ENCODE results near the gene AFF1.
"Not testable (repeated sequence)": the region's sequence is repeated elsewhere in the genome, so short reads cannot be mapped to it uniquely, and the experiment has no call there.

DNA sequence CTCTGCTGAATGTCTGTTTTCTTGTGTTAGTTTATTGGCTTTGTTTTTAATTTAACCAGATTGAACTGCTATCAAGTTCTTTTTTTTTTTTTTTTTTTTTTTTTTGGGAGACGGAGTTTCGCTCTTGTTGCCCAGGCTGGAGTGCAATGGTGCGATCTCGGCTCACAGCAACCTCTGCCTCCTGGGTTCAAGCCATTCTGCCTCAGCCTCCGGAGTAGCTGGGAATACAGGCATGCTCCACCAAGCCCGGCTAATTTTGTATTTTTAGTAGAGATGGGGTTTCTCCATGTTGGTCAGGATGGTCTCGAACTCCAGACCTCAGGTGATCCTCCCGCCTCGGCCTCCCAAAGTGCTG, 78.1 kb downstream of the AFF1 start:
- not testable (repeated sequence) for TF ChIP-seq POLR2A (IDR thresholded peaks at IDR 0.05)
- TF ChIP-seq, protein P1, sequence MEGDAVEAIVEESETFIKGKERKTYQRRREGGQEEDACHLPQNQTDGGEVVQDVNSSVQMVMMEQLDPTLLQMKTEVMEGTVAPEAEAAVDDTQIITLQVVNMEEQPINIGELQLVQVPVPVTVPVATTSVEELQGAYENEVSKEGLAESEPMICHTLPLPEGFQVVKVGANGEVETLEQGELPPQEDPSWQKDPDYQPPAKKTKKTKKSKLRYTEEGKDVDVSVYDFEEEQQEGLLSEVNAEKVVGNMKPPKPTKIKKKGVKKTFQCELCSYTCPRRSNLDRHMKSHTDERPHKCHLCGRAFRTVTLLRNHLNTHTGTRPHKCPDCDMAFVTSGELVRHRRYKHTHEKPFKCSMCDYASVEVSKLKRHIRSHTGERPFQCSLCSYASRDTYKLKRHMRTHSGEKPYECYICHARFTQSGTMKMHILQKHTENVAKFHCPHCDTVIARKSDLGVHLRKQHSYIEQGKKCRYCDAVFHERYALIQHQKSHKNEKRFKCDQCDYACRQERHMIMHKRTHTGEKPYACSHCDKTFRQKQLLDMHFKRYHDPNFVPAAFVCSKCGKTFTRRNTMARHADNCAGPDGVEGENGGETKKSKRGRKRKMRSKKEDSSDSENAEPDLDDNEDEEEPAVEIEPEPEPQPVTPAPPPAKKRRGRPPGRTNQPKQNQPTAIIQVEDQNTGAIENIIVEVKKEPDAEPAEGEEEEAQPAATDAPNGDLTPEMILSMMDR (IDR thresholded peaks at IDR 0.05), result not testable (repeated sequence)

All from esophagus squamous epithelium (tissue), 4 donors.